ENCODE data around the gene PDZRN3.

Gene PDZRN3

GRCh38 chr3:73451301-73451944 lies 173.3 kb downstream of the PDZRN3 start:
- no peak for DNase-seq (ENCODE audit: low spot score)

GRCh38 chr3:73449774-73450173 lies 175.0 kb downstream of the PDZRN3 start:
- no peak for DNase-seq (ENCODE audit: low spot score)

GRCh38 chr3:73448761-73449301 lies 175.9 kb downstream of the PDZRN3 start:
- DNase-seq (ENCODE audit: low spot score), result no peak

- DNase-seq (ENCODE audit: low spot score), result no peak
These were observed 176.7 kb downstream of the PDZRN3 start for GRCh38 chr3:73448041-73448440.

GRCh38 chr3:73447111-73447510 lies 177.6 kb downstream of the PDZRN3 start:
- DNase-seq (ENCODE audit: low spot score), result no peak

GRCh38 chr3:73446467-73447110 lies 178.2 kb downstream of the PDZRN3 start:
- DNase-seq (ENCODE audit: low spot score), result no peak

GRCh38 chr3:73442886-73443285 lies 181.9 kb downstream of the PDZRN3 start:
- no peak for DNase-seq (ENCODE audit: low spot score)

- no peak for DNase-seq (ENCODE audit: low spot score)
These were observed 182.6 kb downstream of the PDZRN3 start for GRCh38 chr3:73442152-73442551.

GRCh38 chr3:73437828-73438227 lies 186.9 kb downstream of the PDZRN3 start:
- no peak for DNase-seq (ENCODE audit: low spot score)

- no peak for DNase-seq (ENCODE audit: low spot score)
These were observed 189.7 kb downstream of the PDZRN3 start for GRCh38 chr3:73435055-73435454.

GRCh38 chr3:73433687-73434086 lies 191.1 kb downstream of the PDZRN3 start:
- DNase-seq (ENCODE audit: low spot score), result no peak

- DNase-seq (ENCODE audit: low spot score), result no peak
These were observed 191.7 kb downstream of the PDZRN3 start for GRCh38 chr3:73433079-73433478.

- no peak for DNase-seq (ENCODE audit: low spot score)
These were observed 192.1 kb downstream of the PDZRN3 start for GRCh38 chr3:73432706-73433032.

GRCh38 chr3:73432023-73432705 lies 192.6 kb downstream of the PDZRN3 start:
- DNase-seq (ENCODE audit: low spot score), result no peak

GRCh38 chr3:73431183-73431900 lies 193.4 kb downstream of the PDZRN3 start:
- DNase-seq (ENCODE audit: low spot score), result no peak

- no peak for DNase-seq (ENCODE audit: low spot score)
These were observed 197.6 kb downstream of the PDZRN3 start for GRCh38 chr3:73427048-73427706.

- DNase-seq (ENCODE audit: low spot score), result no peak
These were observed 198.1 kb downstream of the PDZRN3 start for GRCh38 chr3:73426606-73427005.

GRCh38 chr3:73423116-73423515 lies 201.6 kb downstream of the PDZRN3 start:
- DNase-seq (ENCODE audit: low spot score), result no peak

GRCh38 chr3:73422571-73422970 lies 202.2 kb downstream of the PDZRN3 start:
- DNase-seq (ENCODE audit: low spot score), result no peak

- no peak for DNase-seq (ENCODE audit: low spot score)
These were observed 204.8 kb downstream of the PDZRN3 start for GRCh38 chr3:73419942-73420341.

- no peak for DNase-seq (ENCODE audit: low spot score)
These were observed 205.4 kb downstream of the PDZRN3 start for GRCh38 chr3:73419179-73419803.

- no peak for DNase-seq (ENCODE audit: low spot score)
These were observed 206.1 kb downstream of the PDZRN3 start for GRCh38 chr3:73418681-73419080.
